ENCODE measurements around the gene WDR7.

WDR7 gene

DNA sequence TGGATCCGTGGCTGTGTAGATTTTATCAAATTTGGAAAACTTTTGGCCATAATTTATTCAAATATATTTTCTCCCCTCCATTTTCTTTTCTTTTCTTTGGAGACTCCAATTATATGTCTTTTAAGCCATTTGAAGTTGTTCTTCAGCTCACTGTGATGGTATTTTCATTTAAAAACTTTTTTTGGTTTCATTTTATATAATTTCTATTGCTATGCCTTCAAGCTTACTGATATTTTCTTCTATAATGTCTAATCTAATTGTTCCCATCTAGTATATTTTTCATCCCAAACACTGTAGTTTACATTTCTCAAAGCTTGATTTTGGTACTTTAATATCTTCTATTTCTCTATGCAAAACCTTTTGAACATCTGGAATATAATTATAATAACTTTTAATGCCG is 72.5 kb downstream of the WDR7 start:
- DNase-seq = no peak

DNA sequence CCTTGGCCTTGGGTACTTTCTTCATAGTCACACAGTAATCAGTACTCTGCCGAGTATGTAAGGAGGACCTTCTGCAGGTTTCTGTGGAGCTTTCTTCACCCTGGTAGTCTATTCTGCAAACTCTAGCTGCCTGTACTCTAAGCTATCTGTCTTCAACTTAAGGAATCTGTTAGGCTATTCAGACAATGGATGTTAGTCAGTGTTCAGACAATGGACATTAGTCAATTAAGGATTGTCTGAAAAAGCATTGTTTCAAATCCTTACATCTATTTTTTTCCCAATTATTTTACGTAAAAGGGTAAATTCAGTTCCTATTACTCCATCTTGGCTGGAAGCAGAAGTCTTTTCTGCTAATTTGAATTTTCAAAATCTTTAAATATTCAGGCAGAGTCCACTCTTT is 75.7 kb downstream of the WDR7 start:
- no peak for DNase-seq

DNA sequence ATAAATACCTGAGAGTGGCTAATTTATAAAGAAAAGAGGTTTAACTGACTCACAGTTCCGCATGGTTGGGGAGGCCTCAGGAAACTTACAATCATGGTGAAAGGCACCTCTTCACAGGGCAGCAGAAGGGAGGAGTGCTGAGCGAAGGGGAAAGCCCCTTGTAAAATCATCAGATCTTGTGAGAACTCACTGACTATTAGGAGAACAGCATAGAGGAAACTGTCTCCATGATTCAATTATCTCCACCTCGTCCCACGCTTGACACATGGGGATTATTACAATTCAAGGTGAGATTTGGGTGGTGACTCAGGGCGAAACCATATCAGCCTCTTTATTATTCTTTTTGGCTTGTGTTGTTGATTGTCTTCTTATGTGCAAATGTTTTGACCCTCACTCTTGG is 76.2 kb downstream of the WDR7 start:
- peak; percentile 8 to 20 for DNase-seq

DNA sequence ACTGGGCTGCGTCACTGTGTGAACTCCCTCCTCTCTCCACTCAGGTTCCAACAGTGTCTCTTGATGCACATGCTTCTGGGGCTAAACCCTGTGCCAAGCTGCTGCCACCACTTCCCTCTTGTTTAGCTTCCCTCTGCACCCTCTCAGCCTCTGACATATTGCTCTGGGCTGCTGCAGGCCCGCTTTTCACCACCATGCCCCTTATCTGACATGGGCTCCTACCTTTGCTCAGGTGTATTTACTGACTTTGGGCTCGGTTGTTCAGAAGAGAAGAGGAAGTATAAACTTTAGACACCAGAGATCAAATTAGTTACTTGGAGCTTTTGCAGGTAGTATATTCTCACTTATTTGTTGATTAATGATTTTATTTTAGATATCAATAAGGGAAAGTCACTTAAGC is 77.6 kb downstream of the WDR7 start:
- no peak for DNase-seq

DNA sequence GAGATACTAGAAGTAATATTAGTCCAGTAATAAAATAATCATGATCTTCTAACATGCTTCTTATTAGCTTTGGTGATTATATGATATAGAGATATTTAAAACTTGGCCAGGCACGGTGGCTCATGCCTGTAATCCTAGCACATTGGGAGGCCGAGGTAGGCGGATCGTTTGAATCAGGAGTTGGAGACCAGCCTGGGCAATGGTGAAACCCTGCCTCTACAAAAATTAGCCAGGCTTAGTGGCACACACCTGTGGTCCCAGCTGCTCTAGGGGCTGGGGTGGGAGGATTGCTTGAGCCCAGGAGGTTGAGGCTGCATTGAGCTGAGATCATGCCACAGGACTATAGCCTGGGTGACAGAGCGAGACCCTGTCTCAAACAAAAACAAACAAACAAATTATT is 87.0 kb downstream of the WDR7 start:
- no peak for DNase-seq

DNA sequence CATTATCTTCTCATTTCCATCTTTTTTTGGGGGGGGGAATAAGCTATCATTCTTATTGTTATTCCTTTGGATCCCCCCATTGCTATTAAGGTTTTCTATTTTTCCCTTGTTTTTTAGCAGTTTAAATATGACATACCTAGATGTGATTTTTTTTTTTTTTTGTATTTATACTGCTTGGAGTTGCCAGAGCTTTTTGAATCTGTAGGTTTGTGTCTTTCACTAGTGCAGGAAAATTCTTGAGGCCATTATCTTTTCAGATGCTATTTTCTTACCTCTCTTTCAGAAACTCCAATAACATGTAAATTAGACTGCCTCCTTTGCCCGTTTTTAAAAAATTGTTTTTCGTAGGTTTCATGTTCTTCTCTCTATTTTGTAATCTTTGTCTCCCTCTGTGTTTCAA is 88.6 kb downstream of the WDR7 start:
- no peak for DNase-seq

DNA sequence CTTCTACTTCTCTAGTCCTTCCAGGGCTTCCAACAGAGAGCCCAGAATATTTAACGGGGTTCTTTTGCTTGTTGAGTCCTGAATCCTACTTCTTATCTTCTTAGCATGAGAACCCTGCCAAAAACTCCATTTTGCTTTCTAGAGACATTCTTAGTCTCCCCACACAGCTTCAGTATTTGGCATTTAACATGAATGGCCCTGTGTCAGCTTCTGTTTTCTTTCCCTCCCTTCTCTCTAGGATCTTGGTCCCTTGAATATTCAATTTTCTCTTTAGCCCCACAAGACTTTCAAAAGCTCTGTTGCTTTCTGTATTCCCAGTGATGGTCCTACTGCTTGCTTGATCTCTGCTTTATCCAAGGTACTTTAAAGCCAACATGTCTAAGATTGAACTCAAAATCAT is 89.5 kb downstream of the WDR7 start:
- no peak for DNase-seq

DNA sequence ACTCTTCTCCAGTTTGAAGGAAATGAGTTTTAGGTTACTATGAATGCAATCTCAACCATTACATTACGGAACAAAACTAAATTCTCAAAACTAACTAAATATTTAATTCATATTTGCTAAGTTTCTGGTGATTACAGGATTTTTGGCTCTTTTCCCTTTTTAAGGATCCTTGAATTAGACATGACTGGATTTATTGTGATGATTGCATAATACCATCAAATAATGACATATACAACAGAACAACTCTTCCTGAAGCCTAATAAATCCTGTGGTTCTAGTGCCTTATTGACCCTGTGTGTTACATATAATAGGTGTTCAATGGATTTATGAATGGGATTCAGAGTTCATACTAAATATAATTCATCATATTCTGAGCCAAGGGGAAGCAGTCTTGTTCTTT is 90.5 kb downstream of the WDR7 start:
- no peak for DNase-seq

DNA sequence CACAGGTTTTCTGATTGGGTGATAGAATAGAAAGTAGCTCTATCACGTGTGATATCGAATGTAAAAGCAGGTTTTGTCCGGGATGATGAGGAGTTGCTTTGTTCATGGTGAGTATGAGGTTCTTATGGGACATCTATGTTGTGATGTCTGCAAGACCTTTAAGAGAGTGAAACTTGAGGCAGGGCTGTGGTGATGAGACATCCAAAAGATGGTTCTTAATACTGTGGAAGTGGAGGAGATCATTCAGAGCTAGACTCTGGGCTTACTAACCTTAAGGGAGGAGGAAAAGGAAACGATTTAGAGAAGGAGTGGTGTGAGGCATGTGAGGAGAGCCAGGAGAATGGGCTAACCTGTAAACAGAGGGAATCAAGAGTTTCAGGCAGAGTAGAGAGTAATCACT is 92.0 kb downstream of the WDR7 start:
- DNase-seq = no peak

DNA sequence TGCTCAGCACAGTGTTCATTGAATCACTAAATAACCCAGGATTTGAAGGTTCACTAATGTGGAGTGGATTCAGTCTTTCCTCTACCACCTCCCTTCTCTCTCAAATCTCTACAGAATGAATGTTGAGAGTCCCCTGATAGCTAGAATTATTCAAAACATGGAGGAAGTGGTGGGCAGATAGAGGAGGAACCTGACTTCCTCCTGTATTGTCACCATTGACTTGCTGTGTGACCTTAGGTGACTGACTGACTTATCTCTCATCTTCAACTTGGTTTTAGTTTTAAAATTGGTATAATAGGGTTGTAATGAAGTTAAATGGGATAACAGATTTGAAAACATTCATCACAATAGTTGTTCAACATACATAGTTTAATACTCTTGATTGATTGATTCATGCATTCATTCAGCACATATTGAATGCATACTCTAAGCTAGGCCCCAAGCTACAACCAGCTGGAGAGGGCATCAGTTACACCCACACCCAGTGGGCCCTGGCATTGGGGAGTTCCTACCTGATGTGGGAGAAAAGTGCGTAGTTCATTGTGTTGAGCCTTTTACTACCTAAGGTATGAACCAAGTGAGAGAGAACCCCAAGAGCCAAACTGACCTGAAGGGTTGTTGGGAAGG is 96.0 kb downstream of the WDR7 start:
- no peak for DNase-seq

DNA sequence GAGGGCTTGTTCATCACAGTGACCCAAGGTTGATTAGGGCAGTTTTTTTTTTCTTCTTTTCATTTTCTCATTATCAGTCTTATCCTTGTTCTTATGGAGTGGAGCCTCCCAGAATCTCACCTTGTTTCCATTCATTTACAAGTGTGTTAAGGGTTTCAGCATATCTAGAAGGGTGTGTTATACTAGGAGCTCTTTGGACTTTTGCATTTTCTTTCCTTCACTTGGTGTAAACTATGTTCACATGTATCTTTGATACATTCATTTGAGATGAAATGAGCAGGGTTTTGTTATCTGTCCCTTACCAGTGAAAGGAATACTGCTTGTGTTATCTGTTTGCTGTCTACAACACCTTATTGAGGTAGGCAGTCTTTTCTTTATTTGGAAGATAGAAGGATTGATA is 96.7 kb downstream of the WDR7 start:
- no peak for DNase-seq

DNA sequence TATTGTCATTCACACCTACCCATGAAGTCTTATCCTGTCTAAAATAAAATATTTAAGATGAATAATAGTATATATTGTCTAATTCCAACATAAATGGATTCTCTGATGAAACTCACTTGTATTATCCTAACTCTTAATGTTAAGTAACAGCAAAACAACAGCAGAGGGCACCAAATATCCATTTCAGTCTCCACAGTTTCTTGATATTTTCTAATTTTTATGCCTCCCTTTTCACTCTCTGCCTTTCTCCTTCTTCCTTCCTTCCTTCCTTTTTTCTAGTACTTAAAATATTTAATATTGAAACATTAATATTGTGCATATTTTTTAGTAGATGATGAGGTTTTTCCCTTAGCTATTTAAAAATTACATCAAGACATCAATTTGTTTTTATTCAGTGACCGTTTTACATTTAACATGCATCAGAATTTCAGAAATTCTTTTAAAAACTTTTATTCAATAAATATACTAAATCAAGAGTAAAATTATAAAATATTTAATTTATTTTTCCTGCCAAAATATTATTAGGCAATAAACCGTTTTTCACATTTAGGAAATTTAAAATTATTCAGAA is 97.6 kb downstream of the WDR7 start:
- DNase-seq = no peak

DNA sequence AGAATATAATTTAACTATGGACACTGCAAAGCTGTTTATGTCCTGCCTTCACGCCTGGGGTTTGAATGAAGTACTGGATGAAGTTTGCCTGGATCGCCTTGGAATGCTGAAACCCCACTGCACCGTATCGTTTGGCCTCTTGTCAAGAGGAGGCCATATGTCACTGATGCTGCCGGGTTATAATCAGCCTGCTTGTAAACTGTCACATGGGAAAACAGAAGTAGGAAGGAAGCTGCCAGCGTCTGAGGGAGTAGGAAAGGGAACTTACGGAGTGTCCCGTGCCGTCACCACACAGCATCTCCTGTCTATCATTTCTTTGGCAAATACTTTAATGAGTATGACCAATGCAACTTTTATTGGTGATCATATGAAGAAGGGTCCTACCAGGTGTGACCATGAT is 105.8 kb downstream of the WDR7 start:
- no peak for DNase-seq

DNA sequence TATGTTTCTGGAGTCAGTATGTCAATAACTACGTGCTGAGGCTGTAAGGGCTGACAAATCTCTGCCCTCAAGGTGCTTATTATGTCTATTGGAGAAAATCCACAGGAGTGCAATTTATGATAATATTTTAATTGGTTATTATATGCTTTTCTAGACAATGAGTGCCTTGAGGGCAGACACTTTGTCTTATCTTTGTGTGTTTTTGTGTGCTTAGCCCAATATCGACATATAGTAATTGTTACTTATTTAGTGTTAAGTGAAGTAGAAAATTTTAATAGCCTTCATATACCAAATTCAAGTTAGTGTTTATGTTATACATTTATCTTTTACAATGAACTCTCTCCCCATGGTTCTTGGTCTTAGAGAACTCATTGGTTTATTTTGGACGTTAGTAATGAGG is 118.9 kb downstream of the WDR7 start:
- no peak for DNase-seq

DNA sequence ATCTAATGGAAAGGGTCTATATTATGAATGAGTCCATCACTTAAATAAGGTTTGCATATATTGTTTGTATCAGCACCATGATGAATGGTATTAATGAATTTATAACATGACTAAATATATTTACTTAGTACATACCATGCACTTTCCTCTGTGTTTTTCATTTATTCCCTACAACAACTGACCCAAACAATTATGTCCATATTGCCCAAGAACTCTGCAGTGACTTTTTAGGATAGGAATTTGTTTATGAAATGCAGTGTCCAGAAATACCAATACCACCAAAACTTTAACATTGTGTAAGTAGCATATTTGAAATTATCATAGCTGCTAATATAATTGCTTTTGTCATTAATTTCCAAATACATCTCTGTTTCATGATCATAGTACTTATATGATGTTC is 119.7 kb downstream of the WDR7 start:
- DNase-seq = no peak

DNA sequence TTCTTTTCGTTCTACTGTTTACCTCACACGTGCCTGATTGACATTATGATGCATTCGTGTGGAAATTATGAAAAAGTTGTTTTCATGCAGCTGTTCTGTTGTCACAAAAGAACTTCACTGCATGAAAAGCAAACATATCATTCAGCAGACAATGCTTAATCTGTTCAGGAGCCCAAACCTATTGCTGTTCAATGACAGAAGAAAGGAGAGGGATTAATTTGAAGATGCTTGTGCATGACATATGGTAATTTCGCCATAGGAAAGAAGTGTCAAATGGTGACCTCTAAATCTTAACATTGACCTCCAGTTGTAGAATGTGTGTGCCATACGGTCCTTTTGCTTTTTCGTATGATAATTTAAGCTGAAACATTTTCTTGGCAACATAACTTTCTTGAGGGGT is 124.5 kb downstream of the WDR7 start:
- no peak for DNase-seq

DNA sequence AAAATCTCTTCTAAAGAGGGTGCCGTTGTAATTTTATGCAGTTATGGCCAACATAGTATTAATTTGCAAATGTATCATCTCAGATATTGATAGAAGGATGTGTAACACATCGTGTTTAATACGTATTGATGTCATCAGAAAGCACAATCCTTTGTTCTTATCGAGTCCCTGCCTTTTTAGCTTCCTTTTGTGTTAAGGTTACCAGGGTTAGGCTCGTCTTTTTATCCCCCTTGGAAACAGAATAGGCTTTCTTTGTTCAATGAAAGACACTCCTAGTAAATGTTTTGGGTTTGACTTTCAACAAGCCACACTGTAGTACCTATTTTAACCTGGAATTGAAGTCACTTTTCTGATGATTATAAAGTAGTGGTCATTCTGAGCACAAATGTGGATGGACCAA is 136.2 kb downstream of the WDR7 start:
- DNase-seq = no peak

DNA sequence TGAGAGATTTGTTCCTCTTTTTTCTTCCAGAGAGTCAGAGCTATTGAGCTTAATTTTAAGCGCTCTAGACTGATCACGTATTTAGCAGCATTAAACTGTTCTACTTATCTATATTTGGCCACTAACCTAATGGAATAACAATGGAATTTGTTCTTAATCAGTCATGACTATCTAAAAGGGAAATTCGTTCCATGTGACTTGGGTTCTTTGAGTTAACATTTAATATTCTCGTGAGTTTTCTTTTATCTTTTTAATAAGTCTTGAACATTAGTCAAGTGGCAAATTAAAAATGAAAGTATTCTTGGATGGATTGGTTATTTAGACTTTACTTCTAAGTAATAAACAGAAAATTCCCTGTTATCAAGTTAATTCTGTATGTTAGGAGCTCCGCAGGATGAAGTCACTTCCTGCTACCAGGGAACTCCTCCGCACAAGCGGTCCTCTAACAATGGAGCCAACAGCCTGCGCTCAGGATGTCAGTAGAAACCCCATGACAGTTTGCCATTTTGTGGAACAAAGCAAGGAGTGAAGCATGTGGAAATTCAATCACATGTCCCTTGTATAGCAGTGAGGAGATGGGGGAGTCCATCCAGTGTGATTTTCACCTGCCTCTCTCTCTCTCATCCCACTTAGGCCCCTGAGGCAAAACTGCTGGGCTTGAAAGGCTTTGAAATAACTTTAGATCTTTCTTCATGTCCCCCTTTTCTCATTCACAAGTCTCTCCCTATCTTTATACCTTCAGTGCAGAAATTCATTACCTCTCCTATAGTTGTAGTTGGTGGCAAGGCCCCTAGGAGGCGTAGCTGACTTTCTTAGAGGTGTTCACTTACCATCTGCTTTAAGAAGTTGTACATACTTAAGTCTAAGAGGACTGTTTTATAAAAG is 138.1 kb downstream of the WDR7 start:
- peak in 1 of 2 experiments; percentile 1 for DNase-seq

DNA sequence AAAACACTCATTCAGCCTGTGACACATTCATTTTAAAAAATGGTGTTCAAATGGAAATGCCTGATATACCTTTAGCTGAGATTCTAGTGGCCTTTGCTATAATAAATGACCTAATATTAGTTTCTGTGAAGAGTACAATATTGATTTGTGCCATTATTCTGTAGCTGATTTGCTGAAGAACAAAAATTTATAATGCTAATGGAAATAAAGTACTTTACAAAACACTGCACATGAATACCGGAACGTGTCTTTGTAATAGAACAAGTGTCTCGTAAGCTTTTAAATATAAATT is 138.7 kb downstream of the WDR7 start:
- DNase-seq = no peak

DNA sequence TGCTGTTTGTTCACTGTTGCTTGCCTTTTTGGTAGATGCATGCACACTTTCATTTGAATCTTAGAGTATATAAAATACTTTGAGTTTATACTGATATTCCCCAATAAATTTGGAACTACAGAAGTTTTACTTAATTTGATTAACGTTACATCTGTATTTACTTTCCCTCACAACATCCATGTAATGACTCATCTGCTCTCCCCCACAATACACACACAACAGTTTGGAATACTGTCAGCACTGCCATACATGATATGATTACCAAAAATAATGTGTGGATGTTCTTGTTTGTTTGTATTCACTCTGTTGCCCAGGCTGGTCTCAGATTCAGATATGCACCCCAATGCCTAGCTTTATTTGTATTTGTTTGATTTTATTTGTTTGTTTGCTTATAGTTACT is 144.2 kb downstream of the WDR7 start:
- no peak for DNase-seq

DNA sequence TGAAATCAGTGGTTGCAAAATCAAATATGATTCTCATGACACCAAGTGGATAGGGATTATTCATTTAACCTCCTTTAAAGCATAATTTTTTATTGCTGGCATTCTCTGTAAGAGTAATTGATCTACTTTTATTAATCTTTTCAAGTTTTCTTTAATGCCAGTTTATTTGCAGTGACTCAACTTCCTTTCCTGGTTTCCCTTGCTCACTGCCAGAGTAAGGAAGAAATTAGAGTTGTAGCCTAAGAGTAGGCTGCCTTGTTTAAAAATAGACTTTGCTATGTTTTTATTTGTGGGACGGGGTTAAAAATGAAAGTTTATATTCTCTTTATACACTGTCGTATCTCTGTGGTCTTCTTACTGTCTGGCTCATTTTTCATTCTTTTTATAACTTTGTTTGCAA is 148.6 kb downstream of the WDR7 start:
- no peak for DNase-seq

DNA sequence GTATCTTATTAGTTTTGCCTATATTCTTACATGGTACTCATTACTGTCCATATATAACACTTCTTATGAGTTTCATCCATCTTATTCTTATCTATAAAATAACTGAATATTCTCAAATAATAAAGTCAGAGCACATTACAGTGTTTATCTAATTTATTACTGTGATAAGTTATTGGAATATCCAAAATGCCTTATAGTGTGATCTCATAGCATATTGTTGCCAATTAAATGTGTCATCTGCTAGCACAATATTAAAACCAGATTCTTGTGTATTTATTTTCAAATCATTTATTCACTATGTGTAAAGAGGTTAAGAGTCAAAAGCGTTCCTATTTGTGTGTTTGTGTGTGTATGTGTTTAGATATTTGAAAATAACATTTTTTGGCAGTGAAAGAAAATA is 151.9 kb downstream of the WDR7 start:
- no peak for DNase-seq

DNA sequence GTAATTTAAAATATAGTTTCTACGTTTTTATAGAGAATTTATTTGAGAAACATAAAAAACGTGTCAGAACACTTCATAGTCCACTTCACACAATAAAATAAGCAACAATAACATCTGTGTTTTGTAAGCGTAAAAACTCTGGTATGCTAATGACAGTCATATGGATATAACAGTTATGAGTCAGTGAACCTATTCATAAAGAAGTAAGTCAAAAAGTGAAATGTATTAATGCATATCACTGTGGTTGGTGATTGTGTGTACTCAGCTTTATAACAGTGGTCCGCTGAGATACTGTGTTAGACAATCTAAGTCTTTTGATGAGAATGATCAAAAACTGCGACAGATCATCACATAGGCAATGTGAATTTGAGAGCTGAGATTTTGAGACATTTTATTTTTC is 153.2 kb downstream of the WDR7 start:
- no peak for DNase-seq

DNA sequence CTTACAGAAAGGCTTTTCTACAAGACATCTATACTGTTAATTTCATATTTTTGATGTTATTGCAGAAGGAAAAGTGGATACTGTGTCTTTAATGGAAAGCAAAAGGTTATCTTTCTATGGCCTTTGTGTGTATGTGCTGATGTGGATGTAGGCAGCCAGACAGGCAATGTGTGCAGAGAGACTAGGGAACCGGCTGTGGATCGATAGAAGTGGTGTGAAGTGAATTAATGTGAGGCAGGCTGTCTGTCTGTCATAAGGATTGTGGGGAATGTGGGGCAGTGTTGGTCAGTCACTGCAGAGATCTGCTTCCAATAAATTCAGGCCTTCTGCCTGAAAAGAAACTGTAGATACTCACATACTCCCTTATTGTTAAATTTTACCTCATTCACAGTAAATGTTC is 156.7 kb downstream of the WDR7 start:
- DNase-seq = no peak

DNA sequence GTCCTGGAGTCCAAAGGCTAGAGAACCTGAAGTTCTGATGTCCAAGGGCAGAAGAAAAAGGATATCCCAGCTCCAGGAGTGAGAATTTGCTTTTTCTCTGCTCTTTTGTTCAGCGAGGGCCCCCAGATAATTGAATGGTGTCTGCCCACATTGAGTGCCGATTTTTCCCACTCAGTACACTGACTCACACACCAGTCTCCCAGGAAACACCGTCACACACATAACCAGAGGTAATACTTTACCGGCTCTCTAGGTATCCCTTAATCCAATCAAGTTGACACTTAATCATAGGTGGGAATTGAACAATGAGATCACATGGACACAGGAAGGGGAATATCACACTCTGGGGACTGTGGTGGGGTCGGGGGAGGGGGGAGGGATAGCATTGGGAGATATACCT is 161.5 kb downstream of the WDR7 start:
- DNase-seq = no peak
